Cardiac fibroblast (primary cell): ENCODE measurements around the gene SETX.

ENCODE experiments used
- DNase-seq, 2 donors: peaks; one replicate each; pipeline versions ENCODE4 v3.0.0 to v3.0.0-alpha.2; 2010; ENCODE audit warnings: low read depth in 2 of 2
- H3K4me3 ChIP-seq, 2 donors: replicated peaks in 1 of 2; 1 replicate in 1 of 2; 2 replicates in 1 of 2; pipeline ENCODE4 v1.5.1; 2011; ENCODE audit warnings: low read depth in 2 of 2, low read length in 2 of 2, mild to moderate bottlenecking in 2 of 2, moderate library complexity in 1 of 2
- TF ChIP-seq, protein P1 (sequence below): IDR thresholded peaks from one replicate; pipeline ENCODE4 v1.5.1; 2011; ENCODE audit warnings: low read depth, mild to moderate bottlenecking, low read length, inconsistent platforms

SETX gene

GRCh38 chr9:132334364-132334763, 20.4 kb downstream of the SETX start:
- H3K4me3 ChIP-seq: no peak overlapping the region
- DNase-seq: no peak
- TF ChIP-seq, protein P1, sequence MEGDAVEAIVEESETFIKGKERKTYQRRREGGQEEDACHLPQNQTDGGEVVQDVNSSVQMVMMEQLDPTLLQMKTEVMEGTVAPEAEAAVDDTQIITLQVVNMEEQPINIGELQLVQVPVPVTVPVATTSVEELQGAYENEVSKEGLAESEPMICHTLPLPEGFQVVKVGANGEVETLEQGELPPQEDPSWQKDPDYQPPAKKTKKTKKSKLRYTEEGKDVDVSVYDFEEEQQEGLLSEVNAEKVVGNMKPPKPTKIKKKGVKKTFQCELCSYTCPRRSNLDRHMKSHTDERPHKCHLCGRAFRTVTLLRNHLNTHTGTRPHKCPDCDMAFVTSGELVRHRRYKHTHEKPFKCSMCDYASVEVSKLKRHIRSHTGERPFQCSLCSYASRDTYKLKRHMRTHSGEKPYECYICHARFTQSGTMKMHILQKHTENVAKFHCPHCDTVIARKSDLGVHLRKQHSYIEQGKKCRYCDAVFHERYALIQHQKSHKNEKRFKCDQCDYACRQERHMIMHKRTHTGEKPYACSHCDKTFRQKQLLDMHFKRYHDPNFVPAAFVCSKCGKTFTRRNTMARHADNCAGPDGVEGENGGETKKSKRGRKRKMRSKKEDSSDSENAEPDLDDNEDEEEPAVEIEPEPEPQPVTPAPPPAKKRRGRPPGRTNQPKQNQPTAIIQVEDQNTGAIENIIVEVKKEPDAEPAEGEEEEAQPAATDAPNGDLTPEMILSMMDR: no peak

DNA sequence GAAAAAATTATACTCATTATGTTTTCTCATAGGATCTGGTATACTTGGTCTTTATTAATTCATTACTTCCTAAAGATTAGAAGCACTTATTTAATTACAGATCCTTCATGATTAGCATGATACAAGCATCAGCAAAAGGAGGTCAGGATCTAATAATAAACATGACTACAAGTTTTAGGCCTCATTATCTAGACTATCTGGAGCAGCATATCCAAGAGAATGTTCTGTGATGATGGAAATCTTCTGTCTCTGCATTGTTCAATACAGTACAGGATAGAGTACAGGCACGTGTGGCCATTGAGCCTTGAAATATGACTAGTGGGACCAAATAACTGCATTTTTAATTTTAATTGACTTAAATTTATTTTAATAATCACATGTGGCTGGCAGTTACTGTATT, 21.2 kb downstream of the SETX start:
- no peak for DNase-seq
- H3K4me3 ChIP-seq: no peak overlapping the region
- TF ChIP-seq, protein P1: no peak

GRCh38 chr9:132328580-132328979, 26.2 kb downstream of the SETX start:
- no peak for DNase-seq
- TF ChIP-seq, protein P1: no peak

DNA sequence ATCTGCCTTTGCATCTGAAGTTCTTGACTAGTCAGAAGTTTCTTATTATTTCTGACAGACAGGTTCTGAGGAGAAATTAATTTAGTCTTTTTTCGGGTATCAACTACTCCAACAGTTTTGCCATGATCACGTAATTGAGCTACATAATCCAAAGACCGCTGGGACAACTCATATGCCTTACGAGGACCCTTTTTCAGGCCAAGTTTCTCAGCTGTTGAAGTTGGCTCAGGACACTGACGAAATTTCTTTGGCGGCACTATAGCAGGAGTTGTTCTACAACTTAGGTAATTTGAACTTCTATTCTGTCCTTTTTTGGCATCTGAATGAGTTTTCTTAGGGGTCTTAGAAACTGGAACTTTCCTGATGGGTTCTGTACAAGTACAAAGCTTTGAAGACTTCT, 27.2 kb downstream of the SETX start:
- no peak for DNase-seq
- TF ChIP-seq, protein P1: no peak
- H3K4me3 ChIP-seq: no peak overlapping the region

More at GRCh38 chr9:132328580-132328979, 26.2 kb downstream of the SETX start:
- no peak overlapping the region for H3K4me3 ChIP-seq

DNA sequence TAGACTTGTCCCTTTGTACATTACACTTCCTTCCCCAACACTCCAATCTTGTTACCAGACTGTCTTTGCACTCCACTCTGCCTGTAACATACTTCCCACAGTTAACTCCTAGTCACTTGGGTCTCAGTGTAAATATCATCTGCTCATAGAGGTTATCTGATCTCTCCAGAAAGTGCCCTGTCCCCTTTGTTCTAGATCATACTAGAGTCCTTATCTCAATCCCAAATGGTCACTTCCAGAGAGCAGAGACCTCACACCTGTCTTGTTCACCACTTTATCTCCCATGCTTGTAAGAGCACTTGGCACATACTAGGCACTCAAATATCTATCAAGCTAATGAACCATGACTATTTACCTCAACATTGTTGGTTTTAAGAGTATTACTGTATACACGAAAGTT, 30.4 kb downstream of the SETX start:
- TF ChIP-seq, protein P1: no peak
- no peak overlapping the region for H3K4me3 ChIP-seq
- DNase-seq: no peak

GRCh38 chr9:132319421-132320110, 35.2 kb downstream of the SETX start:
- H3K4me3 ChIP-seq: no peak overlapping the region
- TF ChIP-seq, protein P1: no peak
- peak; percentile 44 to 62 for DNase-seq

DNA sequence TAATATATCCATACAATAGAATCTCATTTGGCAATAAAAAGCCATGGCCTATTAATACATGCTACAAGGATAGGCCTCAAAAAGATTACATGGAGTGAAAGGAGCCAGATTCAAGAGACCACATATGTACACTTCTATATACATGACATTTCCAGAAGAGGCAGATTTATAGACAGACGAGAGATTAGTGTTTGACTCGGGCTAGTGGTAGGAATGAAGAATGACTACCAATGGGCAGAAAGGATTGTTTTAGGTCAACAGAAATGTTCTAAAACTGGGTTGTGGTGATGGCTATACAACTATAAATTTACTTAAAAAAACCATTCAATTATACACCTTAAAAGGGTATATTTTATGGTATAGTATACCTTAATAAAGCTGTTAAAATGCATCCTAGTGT, 41.9 kb downstream of the SETX start:
- H3K4me3 ChIP-seq: no peak overlapping the region
- DNase-seq: no peak

More for the DNA sequence above, 41.9 kb downstream of the SETX start:
- TF ChIP-seq, protein P1: peak; percentile 38
